ENCODE data around the gene C1orf226. TPM values are rescaled to one million over a fixed set of nuclear protein-coding genes. Genes with fewer than 3 reads are reported as not detected.

C1orf226 gene
- total and polyA plus RNA-seq, 3 donors from 2014 or later, result 4.2 to 7.5 (median 6.5) TPM

DNA sequence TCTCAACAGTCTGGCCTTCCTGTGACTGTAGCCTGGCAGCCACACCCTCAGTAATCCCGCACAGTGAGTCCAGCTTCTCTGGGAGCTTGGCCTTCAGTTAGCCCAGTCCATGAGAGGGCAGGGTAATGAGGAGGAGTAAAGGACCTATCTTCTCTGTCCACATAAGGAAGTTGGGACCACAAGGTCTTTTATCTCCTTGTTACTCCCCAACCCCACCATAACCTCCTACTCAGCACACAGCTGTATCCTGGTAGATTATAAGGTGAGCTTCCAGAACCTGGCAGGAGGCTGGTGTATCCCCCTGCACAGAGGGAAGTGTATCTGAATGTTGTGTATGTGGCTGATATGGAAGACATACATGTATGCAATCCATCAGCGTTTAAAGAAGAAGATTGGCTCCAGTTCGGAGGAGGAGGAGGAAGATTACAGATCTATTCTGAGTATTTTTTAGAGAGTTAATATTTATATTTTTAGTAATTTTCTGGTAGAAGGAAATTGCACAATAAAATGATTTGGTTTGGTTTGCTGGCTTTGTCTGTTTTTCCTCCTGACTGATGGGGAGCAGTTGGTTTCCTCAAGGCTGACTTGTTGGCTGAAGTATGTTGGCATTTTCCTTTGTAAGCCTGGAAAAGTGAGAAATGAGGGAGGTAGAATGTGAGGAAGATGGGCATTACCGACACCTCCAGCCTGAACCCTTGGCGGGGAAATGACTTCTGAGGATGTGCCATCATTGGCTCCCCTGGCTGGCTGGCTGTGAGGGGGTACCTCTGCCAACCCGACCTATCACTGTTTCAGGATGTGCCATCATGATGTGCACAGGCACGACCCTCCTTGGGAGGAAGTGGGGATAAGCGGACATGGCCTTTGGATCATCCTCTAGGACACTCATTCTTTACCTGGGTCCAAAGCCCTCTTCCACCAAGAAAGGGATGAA, 5.0 kb downstream of the C1orf226 start:
- TF ChIP-seq POLR2A (IDR thresholded peaks at IDR 0.05), result no peak
- TF ChIP-seq, protein P1, sequence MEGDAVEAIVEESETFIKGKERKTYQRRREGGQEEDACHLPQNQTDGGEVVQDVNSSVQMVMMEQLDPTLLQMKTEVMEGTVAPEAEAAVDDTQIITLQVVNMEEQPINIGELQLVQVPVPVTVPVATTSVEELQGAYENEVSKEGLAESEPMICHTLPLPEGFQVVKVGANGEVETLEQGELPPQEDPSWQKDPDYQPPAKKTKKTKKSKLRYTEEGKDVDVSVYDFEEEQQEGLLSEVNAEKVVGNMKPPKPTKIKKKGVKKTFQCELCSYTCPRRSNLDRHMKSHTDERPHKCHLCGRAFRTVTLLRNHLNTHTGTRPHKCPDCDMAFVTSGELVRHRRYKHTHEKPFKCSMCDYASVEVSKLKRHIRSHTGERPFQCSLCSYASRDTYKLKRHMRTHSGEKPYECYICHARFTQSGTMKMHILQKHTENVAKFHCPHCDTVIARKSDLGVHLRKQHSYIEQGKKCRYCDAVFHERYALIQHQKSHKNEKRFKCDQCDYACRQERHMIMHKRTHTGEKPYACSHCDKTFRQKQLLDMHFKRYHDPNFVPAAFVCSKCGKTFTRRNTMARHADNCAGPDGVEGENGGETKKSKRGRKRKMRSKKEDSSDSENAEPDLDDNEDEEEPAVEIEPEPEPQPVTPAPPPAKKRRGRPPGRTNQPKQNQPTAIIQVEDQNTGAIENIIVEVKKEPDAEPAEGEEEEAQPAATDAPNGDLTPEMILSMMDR (IDR thresholded peaks at IDR 0.05), result no peak

DNA sequence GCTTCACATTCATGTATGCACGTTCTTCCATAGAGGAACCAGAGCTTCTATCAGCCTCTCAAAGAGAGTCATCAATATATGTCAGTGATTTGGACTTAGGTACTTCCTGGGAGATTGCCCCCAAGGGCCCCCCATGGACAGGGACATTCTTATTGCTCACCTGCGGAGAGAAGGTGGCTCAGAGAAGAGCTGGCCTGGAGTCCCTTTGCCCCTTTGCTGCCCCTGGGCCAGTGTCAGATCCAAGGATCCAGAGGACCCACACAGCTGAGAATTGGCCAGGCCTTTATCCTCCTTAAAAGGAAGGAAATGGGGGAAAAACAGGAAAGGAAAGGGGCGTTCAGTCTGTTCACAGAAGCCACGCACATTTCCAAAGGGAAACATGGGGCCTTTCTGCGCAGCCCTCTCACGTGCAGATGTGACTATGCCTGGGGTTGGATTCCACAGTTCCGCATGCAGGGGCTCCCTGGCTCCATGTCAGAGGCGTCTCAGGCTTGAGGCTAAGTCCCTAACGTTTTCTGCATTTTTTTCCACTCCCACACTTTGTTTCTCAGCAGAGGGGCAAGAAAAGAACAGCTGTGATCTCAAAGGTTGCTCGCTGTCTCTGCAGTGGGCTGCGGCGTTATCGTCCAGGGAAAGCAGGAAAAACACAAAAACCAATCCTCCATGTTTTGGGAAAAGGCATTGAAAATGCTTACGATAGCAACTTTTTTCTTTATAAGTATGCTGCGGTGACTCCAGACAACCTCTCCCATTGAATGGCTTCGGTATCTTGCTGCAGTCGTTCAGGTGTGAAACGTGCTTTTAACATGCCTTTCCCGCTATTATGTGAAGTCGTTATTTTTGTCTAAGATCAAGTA, 5.9 kb downstream of the C1orf226 start:
- H3K4me3 ChIP-seq, result no peak overlapping the region
- TF ChIP-seq, protein P1 (IDR thresholded peaks at IDR 0.05), result no peak
- TF ChIP-seq POLR2A (IDR thresholded peaks at IDR 0.05), result no peak
- H3K36me3 ChIP-seq (ENCODE audit: low read depth, missing control alignments), result no peaks in the 10 kb centered on the region

More for the DNA sequence above, 5.0 kb downstream of the C1orf226 start:
- Histone ChIP-seq H3K4me3 (no peak overlapping the region), H3K27me3 (no peaks in the 10 kb centered on the region), H3K36me3 (ENCODE audit: low read depth, missing control alignments) (no peaks in the 10 kb centered on the region), H3K9me3 (no peaks in the 10 kb centered on the region), H3K4me1 (peaks cover 11% of the 10 kb centered on the region), H3K27ac (no peak overlapping the region)
- no peak for DNase-seq
- intact Hi-C loops (cut with DNase I; ENCODE audit: low total_unique reads), result no loop called here
- WGBS, 2 donors, result 83 to 85% methylated on average over 8 of the region's 8 CpGs

DNA sequence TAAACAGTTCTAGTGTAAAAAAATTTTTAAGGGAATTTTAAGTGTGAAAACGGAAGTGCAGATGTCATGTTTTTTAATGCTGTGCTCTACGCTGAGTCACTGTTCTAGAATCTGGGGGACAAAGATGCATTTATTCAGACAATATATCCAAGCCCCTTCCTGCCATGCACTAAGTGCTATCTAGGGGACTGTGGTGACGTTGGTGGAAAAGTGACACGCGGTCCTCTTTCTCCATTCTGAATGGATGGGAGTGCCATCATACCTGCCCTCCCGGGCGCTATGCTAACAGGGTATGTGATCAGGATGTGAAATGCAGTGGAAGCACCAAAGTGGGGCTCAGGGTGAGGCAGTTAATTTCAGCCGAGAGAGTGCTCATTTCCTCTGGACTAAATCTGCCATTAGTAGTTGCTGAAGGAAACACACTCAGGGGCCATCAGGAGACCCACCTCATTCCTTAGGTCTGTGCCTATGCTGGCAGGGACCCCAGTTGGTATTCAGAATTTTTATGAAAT, 6.6 kb downstream of the C1orf226 start:
- WGBS, 2 donors, result 86 to 92% methylated on average over 8 of the region's 8 CpGs
- peak; percentile 11 for DNase-seq
- H3K9me3 ChIP-seq, result no peaks in the 10 kb centered on the region
- peak overlapping the region in 1 of 2 donors; percentile 81 for H3K27ac ChIP-seq
- H3K4me1 ChIP-seq, result peaks cover 11% of the 10 kb centered on the region
- no peak for TF ChIP-seq POLR2A (IDR thresholded peaks at IDR 0.05)
- TF ChIP-seq, protein P1 (IDR thresholded peaks at IDR 0.05), result no peak
- no peaks in the 10 kb centered on the region for H3K36me3 ChIP-seq (ENCODE audit: low read depth, missing control alignments)
- H3K4me3 ChIP-seq, result no peak overlapping the region
- intact Hi-C loops (cut with DNase I; ENCODE audit: low total_unique reads), result no loop called here
- no peaks in the 10 kb centered on the region for H3K27me3 ChIP-seq

More for the DNA sequence above, 5.9 kb downstream of the C1orf226 start:
- WGBS, 2 donors, result 70 to 73% methylated on average over 19 to 20 of the region's 20 CpGs
- peak overlapping the region in 1 of 2 donors; percentile 81 for H3K27ac ChIP-seq
- H3K27me3 ChIP-seq, result no peaks in the 10 kb centered on the region
- DNase-seq, result peak; percentile 9
- intact Hi-C loops (cut with DNase I; ENCODE audit: low total_unique reads), result no loop called here
- no peaks in the 10 kb centered on the region for H3K9me3 ChIP-seq
- H3K4me1 ChIP-seq, result peaks cover 11% of the 10 kb centered on the region

DNA sequence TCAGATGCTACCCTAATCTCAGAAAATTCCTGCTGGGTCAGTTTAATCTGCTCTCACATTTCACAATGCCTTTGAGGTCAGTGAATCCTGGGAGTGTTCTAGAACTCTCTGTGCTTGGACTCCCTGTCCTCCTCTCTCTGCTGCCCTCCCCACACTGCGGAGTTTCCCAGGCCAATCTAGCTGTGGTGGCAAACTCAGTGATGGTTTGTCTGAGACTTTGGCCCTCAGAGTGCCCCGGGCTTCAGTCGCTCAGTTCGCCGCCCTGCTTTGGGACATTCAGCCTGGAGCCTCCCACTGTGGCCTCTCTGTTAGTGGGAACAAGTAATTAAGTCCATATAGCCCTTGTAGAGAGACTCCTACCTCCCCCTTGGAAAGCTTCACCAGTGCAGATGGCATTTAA, 7.1 kb downstream of the C1orf226 start:
- WGBS, 2 donors, result 73 to 75% methylated on average over 2 to 5 of the region's 5 CpGs

More for the DNA sequence above, 7.1 kb downstream of the C1orf226 start:
- Histone ChIP-seq H3K4me1 (peaks cover 11% of the 10 kb centered on the region), H3K4me3 (no peak overlapping the region), H3K27me3 (no peaks in the 10 kb centered on the region), H3K27ac (peak overlapping the region in 1 of 2 donors; percentile 81), H3K36me3 (ENCODE audit: low read depth, missing control alignments) (no peaks in the 10 kb centered on the region), H3K9me3 (no peaks in the 10 kb centered on the region)
- intact Hi-C loops (cut with DNase I; ENCODE audit: low total_unique reads), result no loop called here
- TF ChIP-seq, protein P1 (IDR thresholded peaks at IDR 0.05), result no peak
- TF ChIP-seq POLR2A (IDR thresholded peaks at IDR 0.05), result no peak
- DNase-seq, result peak; percentile 64
